ELF-1 (cell line): ENCODE measurements around the gene UFD1.
A peak's percentile ranks its signal among the peaks of the same experiment; 100 is the strongest.
"Not testable (repeated sequence)": the region's sequence is repeated elsewhere in the genome, so short reads cannot be mapped to it uniquely, and the experiment has no call there.

Experiments used
- DNase-seq: peaks from one replicate; pipeline ENCODE4 v3.0.0-alpha.2; 2016; ENCODE audit warnings: low read depth, low spot score

The UFD1 gene

GRCh38 chr22:19449422-19449767 is 29.6 kb downstream of the UFD1 start:
- DNase-seq: no peak

GRCh38 chr22:19448739-19449421 is 30.1 kb downstream of the UFD1 start:
- DNase-seq: peak; percentile 18

GRCh38 chr22:19448076-19448607 is 30.9 kb downstream of the UFD1 start:
- DNase-seq: no peak

DNA sequence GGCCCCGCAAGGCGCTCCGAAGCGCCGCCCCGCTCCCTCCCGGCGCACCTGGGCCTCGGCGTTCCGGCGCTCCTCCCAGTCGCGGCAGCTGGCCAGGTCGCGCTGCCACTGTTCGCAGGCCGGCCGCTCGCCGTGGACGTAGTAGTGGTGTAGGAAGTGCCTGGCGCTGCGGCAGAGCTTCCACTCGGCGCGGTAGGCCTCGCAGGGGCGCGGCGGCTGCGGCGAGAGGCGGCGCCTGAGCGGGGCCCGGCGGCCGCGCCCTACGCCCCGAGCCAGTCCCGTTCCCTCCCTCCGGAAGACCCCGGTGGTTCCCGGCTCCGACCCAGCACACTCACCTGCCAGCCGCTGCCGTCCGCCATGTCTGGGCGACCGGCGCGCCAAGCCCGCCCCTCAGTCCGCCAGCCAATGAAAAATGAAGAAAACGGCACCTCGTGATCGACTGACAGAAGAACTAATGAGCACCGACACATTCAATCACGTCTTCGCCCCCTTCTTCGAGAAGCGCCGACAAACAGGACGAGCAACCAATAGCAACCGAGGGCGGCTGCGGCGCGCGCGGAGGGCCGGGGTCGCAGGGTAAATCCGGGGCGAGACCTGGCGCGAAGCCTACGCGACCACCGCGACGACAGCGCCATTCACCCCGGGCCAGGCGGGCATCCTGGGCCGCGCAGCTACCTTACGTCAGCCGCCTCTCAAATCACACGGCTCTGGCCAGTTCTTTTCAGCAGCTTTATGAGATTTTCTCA is 31.5 kb downstream of the UFD1 start, which contains the start of gene C22orf39:
C22orf39 (minus strand) TSS at position 382 of the 746 bp plus-strand sequence; CDS start at position 359, 23 bp downstream.
- DNase-seq: peak; percentile 97

GRCh38 chr22:19446603-19447329 is 32.2 kb downstream of the UFD1 start:
- DNase-seq: peak; percentile 74

- DNase-seq: not testable (repeated sequence)
Measured at GRCh38 chr22:19445279-19445982, 33.6 kb downstream of the UFD1 start.

DNA sequence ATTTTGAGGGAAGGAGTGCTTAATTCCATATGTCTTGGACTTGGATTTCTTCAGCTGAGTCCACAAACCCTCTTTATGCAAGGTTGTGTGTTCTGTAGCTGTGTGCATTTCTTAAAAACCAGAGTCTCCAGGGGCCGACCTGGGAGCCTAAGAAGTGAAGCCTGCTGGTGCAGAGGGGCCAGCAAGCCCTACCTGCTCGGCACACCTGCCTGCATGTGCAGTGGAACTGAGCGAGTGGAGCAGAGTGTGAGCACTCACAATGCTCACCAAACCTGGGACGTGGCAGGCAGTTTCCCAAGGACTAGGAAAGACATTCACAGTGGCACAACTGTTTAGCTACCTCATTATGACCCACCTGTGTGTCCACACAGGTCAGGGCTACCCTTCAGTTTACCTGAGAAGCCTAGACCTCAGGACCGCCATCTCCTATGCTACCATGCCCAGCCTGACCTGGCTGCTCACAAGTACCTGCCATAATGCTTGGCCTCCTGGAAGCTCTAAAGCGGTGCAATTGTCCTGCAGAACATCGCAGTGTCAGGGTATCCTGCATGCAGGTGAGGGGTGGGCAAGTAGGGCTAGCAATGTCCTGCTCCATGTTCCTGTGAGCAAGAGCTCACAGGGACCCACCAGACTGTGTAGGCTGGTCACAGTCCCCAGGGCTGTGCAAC is 35.3 kb downstream of the UFD1 start:
- no peak for DNase-seq

DNA sequence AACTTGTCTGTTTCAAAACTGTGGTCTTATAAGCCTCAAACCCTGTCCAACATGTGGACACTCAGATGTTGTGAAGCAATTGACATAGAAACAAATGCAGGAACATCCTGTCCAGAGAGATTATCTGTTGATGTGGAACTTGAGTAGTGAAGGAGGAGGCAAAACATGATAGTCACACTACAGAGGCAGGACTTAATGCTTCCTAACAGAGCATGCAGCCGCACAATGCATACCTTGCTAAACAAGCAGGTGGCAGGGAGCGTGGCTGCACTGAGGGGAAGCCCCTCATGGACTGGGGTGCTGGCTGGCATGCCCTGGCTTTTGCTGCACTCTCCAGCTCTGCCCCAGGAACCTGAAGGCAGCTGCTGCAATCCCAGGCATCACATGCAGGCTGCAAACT is 36.8 kb downstream of the UFD1 start:
- DNase-seq: no peak

DNA sequence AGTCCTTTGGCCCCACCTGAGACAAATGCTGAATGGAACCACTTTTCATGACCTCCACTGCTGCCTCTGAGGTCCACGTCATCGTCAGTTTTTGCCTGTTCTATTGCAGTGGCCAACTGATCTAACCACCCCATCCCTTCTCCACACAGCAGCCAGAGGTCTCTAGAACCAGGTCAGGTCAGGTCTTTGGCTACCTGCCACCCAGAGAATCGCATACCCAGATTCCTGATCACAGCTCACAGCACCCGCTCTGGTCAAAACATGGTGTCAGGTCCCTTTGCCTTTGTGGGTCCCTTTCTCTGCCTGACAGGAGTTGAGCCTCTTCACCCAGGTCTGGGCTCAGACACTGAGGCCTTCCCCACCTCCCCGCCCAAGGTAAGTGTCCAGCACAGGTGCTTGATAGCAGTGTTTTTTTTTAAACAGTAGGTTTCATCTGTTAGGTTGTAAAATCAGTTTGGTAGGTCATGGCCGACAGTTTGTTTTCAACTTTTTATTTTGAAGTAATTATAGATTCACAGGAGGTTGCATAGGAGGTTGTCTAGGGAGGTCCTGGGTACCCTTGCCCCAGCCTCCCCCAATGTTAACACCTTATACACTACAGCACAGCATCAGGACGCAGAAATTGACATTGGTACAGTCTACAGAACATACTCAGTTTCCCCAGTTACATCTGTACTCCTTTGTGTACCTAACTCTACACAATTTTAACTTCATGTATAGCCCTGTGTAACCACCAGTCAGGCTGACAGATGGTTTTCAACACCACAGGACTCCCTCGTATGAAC is 38.4 kb downstream of the UFD1 start:
- no peak for DNase-seq

GRCh38 chr22:19438298-19438697 is 40.7 kb downstream of the UFD1 start:
- DNase-seq: no peak

DNA sequence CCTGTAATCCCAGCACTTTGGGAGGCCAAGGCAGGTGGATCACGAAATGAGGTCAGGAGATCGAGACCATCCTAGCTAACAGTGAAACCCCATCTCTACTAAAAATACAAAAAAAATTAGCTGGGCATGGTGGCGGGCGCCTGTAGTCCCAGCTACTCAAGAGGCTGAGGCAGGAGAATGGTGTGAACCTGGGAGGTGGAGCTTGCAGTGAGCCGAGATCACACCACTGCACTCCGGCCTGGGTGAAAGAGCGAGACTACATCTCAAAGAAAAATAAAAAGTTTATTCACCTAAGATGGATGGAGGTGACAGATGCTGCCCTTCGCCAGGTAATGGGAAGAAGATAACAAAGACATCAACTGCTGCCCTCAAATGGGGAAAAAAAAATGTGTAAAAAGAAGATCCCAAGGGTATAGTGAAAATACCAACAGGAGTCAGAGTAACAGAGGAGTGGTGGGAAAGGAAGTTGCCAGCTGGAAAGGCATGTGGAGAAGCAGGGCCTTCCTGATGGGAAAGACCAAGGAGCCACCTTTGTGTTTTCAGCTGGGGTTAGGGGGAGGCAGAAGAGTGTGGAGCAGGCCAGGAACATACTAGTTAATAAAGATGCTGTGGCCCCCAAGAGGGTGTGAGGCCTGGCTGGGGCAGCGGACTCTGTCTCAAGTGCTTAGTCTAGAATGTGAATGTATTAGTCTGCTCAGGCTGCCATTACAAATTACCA is 42.4 kb downstream of the UFD1 start:
- not testable (repeated sequence) for DNase-seq

DNA sequence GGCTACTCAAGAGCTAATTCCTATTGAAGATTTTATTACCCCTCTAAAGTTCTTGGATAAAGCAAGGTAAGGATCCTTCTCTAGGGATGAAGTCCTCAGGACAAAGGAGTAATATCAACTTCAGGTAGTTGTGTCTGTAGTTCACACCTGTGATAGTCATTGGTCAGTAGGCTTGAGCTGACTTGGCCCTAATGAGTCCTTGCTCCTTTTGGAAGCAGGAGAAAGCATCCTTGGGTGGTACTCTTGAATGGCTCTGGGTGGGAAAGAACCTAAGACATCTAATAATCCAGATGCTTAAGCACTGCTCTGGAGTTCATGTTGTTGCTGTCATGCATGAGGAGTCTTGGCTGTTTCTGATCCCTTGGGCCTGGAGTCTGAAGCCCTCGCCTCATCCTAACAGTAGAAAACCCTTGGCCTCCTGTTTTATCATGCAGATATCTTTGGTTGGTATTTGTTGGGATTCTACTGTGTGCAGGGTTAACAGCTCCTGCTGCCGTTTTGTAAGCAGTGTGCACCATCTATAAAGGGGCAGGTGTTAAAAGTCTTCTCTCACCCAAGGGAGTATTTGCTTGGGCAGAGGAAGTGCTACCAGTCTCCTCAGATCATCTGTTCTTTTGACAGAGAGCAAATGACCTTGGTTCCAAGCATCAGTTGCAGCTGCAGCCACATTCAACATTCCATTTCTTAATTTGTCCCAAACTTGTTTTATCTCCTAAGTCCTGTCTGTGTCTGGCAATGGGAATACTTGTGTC is 44.0 kb downstream of the UFD1 start:
- DNase-seq: no peak

DNA sequence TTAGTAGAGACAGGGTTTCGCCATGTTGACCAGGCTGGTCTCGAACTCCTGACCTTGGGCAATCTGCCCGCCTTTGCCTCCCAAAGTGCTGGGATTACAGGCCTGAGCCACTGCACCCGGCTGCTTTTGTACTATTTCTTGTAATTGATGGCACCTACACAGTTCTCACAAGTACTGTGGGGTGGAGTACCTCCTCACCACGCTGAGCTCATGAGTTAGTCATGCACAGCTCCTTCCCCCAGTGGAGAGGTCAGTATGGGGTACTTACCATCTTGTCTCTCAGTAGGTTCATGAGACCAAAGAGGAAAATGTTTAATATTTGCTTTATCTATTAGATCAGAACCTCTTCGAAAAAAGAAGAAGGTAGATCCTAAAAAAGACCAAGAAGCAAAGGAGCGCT is 44.6 kb downstream of the UFD1 start:
- DNase-seq: no peak

DNA sequence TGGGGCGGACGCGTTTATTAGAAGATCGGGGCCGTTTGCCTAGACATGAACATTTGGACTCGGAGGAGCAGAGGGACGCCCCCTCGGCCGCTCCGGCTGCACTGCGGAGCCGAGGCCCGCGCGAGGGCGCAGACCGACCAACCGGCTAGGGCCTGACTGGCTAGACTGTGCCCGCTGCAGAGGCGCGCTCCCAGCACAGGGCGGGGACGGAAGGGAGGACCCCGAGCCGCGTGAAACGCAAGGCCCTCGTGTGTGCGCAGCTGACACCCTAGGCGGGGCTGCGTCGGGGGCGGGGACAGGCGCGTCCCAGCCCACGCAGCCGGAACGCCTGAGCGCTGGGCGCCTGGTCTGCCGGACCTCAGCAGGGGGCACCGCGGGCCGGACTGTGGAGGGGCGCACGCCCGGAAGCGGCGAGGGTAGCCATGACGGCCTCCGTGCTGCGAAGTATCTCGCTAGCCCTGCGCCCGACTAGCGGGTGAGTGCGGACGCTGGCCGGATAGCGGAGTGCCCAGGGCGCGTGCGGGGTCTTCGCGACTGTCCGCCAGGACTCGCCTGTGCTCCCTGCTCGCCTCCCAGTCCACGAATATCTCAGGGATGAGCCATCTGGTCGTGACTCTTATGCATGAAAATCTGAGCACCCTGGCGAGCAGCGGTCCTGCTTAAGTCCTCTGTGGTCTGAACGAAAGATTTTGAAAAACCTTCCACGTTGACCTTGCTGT is 46.7 kb downstream of the UFD1 start, which contains the start of gene MRPL40:
MRPL40 (plus strand) TSS at position 413 of the 719 bp plus-strand sequence; CDS start at position 423, 10 bp downstream.
- peak; percentile 92 for DNase-seq

DNA sequence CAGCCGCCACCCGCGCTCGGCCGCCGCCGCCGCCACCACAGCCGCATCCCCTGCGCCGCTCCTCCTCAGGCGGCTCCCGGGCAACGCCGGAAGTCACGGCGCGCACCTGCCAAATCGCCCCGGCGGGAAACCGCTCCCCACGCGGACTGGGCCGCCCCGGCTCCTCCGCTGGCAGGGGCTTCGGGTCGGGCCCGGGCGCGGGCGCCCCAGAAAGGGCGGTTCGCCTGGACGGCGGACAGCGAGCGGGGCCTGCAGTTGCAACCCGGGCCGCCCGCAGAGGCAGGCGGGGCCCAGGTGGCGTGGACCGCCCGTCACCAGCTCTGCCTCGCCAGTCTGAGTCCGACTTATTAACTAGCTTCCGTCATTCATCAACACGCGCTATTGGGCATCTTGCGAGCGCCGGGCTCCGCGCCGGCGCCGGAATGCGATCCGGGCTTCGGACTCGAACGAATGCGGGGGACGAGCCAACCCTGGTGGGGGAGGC is 47.3 kb downstream of the UFD1 start, which contains the start of gene HIRA:
HIRA (minus strand) TSS at position 85 of the 484 bp plus-strand sequence. CDS start 257 bp downstream, outside the sequence.
- peak; percentile 87 for DNase-seq

DNA sequence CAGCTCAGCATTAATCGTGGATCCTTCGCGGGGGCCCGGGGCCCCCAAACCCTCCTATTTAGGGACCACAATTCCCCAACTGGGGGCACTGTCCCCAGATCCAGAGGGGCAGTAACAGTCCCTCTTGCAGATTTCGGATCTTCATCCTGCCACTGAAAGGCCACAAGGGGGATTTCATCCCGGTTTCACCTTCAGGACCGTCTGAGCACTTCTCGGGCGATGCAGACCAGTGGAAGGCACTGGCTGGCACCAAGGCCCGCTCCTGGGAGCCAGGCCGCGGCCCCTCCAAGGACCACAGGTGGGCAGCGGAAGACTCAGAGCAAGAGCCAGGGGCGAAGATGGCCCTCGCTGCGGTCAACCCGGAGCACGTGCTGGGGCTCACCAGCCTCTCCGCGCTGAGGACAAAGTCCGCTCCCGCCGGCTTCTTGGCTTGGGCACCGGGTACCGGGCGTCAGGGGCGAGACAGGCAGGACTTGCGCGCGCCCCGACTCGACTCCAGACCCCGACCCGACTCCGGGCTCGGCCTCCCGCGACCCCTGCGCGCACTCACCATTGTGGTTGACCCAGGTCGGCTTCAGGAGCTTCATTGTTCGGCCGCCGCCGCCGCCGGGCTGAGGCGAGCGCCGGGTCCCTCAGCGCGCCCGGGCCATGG is 48.0 kb downstream of the UFD1 start:
- DNase-seq: peak; percentile 60
